RWPE2 (cell line): Measurements from ENCODE around the gene VPS35L.
A peak's percentile ranks its signal among the peaks of the same experiment; 100 is the strongest.

Experiments used
- ATAC-seq: fragments of 200-7000 bp; cut with Tn5 transposase; 3 replicates; pipeline ENCODE4 v1.9.1; 2021; ENCODE audit warnings: low read depth
- DNase-seq: peaks from one replicate; pipeline ENCODE4 v3.0.0-alpha.2; 2020; ENCODE audit warnings: low spot score
- H3K27ac ChIP-seq: fragments of 450-650 bp; 2 replicates; pipeline ENCODE4 v1.5.1; 2017; ENCODE audit warnings: mild to moderate bottlenecking; ENCODE audit not compliant: poor library complexity, severe bottlenecking
- H3K27me3 ChIP-seq: fragments of 250-450 bp; sonication (Bioruptor Pico); 2 replicates; pipeline ENCODE4 v1.5.1; 2021; ENCODE audit warnings: mild to moderate bottlenecking, moderate library complexity; ENCODE audit not compliant: insufficient read depth, poor library complexity, severe bottlenecking
- H3K36me3 ChIP-seq: fragments of 250-450 bp; sonication (Bioruptor Pico); 2 replicates; pipeline ENCODE4 v1.5.1; 2020; ENCODE audit warnings: low read depth, mild to moderate bottlenecking, moderate library complexity
- H3K4me1 ChIP-seq: fragments of 250-450 bp; sonication (Bioruptor Pico); 2 replicates; pipeline ENCODE4 v1.5.1; 2021; ENCODE audit warnings: mild to moderate bottlenecking, moderate library complexity; ENCODE audit not compliant: insufficient read depth, poor library complexity, severe bottlenecking
- H3K4me3 ChIP-seq: fragments of 250-450 bp; sonication (Bioruptor Pico); 2 replicates; pipeline ENCODE4 v1.5.1; 2021; ENCODE audit warnings: mild to moderate bottlenecking, moderate library complexity; ENCODE audit not compliant: severe bottlenecking
- H3K9me3 ChIP-seq: fragments of 250-450 bp; sonication (Bioruptor Pico); 2 replicates; pipeline ENCODE4 v1.5.1; 2021; ENCODE audit warnings: mild to moderate bottlenecking, moderate library complexity; ENCODE audit not compliant: severe bottlenecking
- TF ChIP-seq, protein P1 (sequence below): fragments of 450-650 bp; IDR thresholded peaks from one replicate; pipeline ENCODE4 v1.5.1; 2017; ENCODE audit warnings: mild to moderate bottlenecking, moderate library complexity; ENCODE audit not compliant: poor library complexity, severe bottlenecking

VPS35L gene

DNA sequence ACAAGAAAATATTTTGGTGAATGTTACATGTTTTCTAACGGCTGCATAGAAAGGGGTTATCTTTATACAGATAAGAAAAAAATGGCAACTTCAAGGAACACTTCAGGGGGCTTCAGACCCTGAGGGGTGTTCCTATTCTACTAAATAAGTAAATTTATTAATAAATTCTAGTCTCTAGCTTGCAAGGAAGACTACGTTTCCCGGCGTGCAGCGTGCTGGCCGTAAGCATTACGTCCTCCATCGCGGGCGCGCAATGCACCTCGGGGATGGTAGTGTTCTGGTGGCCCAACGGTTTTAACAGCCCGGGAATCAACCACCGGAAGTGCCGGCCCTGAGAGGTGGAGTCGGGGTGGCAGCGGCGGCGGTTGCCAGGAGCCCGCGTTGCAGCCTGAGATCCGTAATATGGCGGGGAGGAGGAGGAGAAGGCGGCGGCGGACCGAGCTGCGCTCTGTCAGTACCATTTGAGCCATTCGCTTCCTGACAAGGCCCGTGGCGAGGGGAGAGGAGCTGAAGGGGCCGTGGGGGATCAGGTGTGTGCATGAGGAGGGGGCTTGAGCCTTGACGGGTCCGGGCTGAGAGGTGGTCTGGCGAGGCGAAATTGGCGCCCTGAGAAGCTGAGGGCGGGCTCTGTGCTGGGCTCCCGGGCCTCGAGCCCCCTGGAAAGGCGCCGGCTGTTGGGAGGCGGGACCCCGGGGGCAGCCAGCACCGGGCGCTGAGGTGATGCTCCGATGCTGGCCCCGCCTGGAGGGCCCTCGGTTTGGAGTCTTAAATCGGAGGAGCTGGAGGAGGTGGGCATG, 31.7 kb upstream of the VPS35L start, which contains the start of gene CCP110:
Gene CCP110, plus strand, starts transcription at position 384 of the 797 bp plus-strand sequence. CDS start 3,940 bp downstream, outside the sequence.
- H3K4me3 ChIP-seq, result peak within 1 kb of the TSS; percentile 85
- H3K36me3 ChIP-seq, result peaks cover 25% of the 10 kb centered on the region
- H3K4me1 ChIP-seq, result peaks cover 5% of the 10 kb centered on the region
- ATAC-seq (peak; percentile 85), DNase-seq (peak; percentile 97)
- H3K27me3 ChIP-seq, result no peaks in the 10 kb centered on the region
- peak within 1 kb of the TSS; percentile 43 for H3K27ac ChIP-seq
- no peaks in the 10 kb centered on the region for H3K9me3 ChIP-seq
- TF ChIP-seq, protein P1, sequence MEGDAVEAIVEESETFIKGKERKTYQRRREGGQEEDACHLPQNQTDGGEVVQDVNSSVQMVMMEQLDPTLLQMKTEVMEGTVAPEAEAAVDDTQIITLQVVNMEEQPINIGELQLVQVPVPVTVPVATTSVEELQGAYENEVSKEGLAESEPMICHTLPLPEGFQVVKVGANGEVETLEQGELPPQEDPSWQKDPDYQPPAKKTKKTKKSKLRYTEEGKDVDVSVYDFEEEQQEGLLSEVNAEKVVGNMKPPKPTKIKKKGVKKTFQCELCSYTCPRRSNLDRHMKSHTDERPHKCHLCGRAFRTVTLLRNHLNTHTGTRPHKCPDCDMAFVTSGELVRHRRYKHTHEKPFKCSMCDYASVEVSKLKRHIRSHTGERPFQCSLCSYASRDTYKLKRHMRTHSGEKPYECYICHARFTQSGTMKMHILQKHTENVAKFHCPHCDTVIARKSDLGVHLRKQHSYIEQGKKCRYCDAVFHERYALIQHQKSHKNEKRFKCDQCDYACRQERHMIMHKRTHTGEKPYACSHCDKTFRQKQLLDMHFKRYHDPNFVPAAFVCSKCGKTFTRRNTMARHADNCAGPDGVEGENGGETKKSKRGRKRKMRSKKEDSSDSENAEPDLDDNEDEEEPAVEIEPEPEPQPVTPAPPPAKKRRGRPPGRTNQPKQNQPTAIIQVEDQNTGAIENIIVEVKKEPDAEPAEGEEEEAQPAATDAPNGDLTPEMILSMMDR, result no peak

DNA sequence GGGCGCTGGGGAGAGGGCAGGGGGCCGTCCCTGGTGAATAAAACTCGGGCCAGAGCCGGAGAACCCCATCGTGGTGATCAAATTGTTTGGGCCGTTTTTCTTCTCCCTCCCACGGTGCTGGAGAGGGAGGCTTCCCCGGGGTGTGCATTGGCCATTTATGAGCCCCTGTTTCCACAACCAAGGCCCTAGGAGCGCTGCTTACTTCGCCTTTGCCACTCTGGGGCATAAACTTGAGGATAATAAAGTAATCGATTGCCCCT, 31.2 kb upstream of the VPS35L start:
- Histone ChIP-seq H3K27me3 (no peaks in the 10 kb centered on the region), H3K27ac (peak overlapping the region; percentile 43), H3K9me3 (no peaks in the 10 kb centered on the region), H3K4me3 (peak overlapping the region; percentile 85), H3K36me3 (peaks cover 30% of the 10 kb centered on the region), H3K4me1 (peaks cover 5% of the 10 kb centered on the region)
- TF ChIP-seq, protein P1, result no peak
- DNase-seq (no peak), ATAC-seq (no peak)

DNA sequence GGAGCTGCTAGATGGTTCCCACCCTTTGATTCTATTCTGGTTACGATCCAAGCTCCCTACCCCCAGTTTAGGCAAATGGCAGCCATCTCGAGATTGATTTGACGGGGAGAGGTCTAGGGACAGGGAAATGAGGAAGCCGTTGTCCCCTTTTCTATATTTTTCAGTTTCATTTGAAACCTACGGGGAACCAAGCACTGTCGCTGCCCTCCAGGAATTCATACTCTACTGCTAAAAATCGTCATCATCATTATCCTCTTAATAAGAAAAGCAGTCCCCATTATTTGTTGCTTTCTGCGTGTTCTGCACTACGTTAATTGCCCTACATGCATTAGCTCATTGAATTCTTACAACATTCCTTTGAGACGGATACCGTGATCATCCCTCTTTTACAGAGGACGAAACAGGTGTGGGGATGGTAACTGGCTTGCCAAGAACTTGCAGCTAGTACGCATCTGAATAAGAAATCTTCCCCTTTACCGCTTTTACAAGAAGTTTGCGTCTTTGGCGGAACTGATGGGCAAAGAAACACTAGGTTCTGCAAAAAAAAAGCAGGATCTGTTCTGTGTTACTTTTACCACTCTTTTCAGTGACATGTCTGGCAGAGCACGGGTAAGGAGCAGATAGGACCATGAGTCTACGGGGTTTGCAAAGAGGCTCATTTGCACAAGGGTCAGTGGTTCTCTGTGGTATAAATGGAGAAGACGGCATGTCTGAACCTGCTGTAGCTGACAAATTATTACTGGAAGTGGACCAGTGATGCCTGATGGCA, 30.7 kb upstream of the VPS35L start:
- TF ChIP-seq, protein P1, result no peak
- Histone ChIP-seq H3K4me3 (peak overlapping the region; percentile 85), H3K4me1 (peaks cover 5% of the 10 kb centered on the region), H3K36me3 (peaks cover 31% of the 10 kb centered on the region), H3K27ac (peak overlapping the region; percentile 43), H3K9me3 (no peaks in the 10 kb centered on the region), H3K27me3 (no peaks in the 10 kb centered on the region)
- ATAC-seq (no peak), DNase-seq (no peak)

DNA sequence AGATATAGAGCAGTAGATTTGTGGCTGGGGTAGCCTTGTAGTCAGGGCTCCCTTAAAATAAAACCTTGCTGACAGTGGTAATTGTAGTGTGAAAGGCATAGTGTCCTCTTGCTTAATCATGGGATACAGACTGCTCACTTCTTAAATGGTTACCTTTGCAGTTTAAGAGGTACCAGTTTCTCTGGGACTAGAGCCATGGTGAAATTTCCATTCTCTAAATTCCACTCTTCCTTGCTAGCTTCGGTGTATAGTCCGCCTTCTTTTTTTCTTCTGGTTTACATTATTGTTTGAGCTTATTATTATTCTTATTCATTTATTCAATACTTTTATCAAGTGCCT, 30.1 kb upstream of the VPS35L start:
- TF ChIP-seq, protein P1, result no peak
- H3K27me3 ChIP-seq, result no peaks in the 10 kb centered on the region
- H3K36me3 ChIP-seq, result peaks cover 33% of the 10 kb centered on the region
- peak overlapping the region; percentile 43 for H3K27ac ChIP-seq
- peak overlapping the region; percentile 85 for H3K4me3 ChIP-seq
- no peaks in the 10 kb centered on the region for H3K9me3 ChIP-seq
- H3K4me1 ChIP-seq, result peaks cover 5% of the 10 kb centered on the region
- no peak for DNase-seq
- ATAC-seq, result no peak

DNA sequence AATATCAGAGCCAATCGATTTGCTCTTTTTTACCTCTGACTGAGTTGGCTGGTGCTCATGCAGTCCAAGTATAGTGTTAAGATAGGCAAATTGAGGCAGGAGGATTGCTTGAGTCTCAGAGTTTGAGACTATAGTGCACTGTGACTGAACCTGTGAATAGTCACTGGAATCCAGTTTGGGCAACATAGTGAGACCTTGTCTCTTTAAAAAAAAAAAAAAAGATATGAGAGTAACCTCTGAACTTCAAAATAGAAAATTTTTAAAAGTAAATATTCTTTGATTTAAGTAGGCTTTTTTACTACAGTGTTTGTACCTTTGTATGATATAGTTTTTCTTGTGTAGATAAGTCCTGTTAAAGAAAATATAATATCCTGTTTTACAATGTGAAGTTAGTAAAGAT, 28.3 kb upstream of the VPS35L start:
- H3K4me3 ChIP-seq, result no peak overlapping the region
- no peak for DNase-seq
- H3K36me3 ChIP-seq, result peaks cover 44% of the 10 kb centered on the region
- no peak overlapping the region for H3K27ac ChIP-seq
- TF ChIP-seq, protein P1, result no peak
- H3K9me3 ChIP-seq, result no peaks in the 10 kb centered on the region
- no peak for ATAC-seq
- H3K27me3 ChIP-seq, result no peaks in the 10 kb centered on the region
- peaks cover 5% of the 10 kb centered on the region for H3K4me1 ChIP-seq
